HCT116 (cell line): ENCODE measurements around the gene SEMA7A. TPM values are rescaled to one million over a fixed set of nuclear protein-coding genes. Genes with fewer than 3 reads are reported as not detected.

ENCODE experiments used
- ATAC-seq: fragments of 200-7000 bp; cut with Tn5 transposase; 2 replicates; pipeline ENCODE4 v1.9.1; 2020; ENCODE audit warnings: mild to moderate bottlenecking, moderate library complexity
- BruUV-seq: library from RNA; stranded (reverse); fragments of 400-500 nt; replicated peaks from 2 replicates; lab custom pipeline; 2021; lab: Mats Ljungman, UMichigan
- CTCF ChIA-PET: fragments of 300-600 bp; sonication (Branson Sonifier 250); formaldehyde crosslinking; loops from one replicate; lab custom pipeline; 2021; ENCODE audit warnings: antibody characterized with exemption; lab: Charles Lee
- POLR2A ChIA-PET: fragments of 300-600, 350-600 bp; sonication (Branson Sonifier 250); formaldehyde crosslinking; loops from one replicate; lab custom pipeline; 2021; ENCODE audit warnings: antibody characterized with exemption; lab: Charles Lee
- RAD21 ChIA-PET, 2 experiments: fragments of 300-600 bp; sonication (Branson Sonifier 250); formaldehyde crosslinking; loops; one replicate each; lab custom pipeline; 2023; ENCODE audit warnings: low total read pairs in 2 of 2; ENCODE audit not compliant: uncharacterized antibody in 2 of 2, unreplicated experiment in 2 of 2, low non-redundant PET in 1 of 2; lab: Charles Lee
- DNase-seq: peaks from one replicate; pipeline ENCODE4 v3.0.0-alpha.2; 2010; ENCODE audit warnings: low read depth, low spot score
- H2AFZ ChIP-seq: fragments of 200-600 bp; shearing (Covaris generic), sonication (generic); 2 replicates; pipeline ENCODE4 v1.6.1; 2017; ENCODE audit warnings: low read depth, mixed run types, mixed read lengths, antibody characterized with exemption, low read length; ENCODE audit not compliant: poor library complexity, severe bottlenecking
- H3K27ac ChIP-seq: 2 replicates; pipeline ENCODE4 v1.5.1; 2012; ENCODE audit warnings: low read depth, low read length
- H3K27me3 ChIP-seq: fragments of 200-600 bp; sonication (generic); 2 replicates; pipeline ENCODE4 v1.6.1; 2016; ENCODE audit warnings: mixed run types, low read length, mixed read lengths; ENCODE audit not compliant: insufficient read depth
- H3K36me3 ChIP-seq, 2 experiments: fragments of 200-500 bp in 1 of 2; fragments of 200-600 bp in 1 of 2; sonication (Bioruptor generic) in 1 of 2; sonication (generic) in 1 of 2; 2 replicates each; pipeline versions ENCODE4 v1.5.1 to v1.6.1; 2014 to 2016; ENCODE audit warnings: low read length in 2 of 2, inconsistent platforms in 1 of 2, mixed read lengths in 1 of 2, mixed run types in 1 of 2; ENCODE audit not compliant: insufficient read depth in 2 of 2, control insufficient read depth in 1 of 2
- H3K4me1 ChIP-seq, 2 experiments: fragments of 200-600 bp in 1 of 2; sonication (generic) in 1 of 2; 2 replicates each; pipeline versions ENCODE4 v1.5.1 to v1.6.1; 2012 to 2017; ENCODE audit warnings: low read length in 2 of 2, inconsistent platforms in 1 of 2, mild to moderate bottlenecking in 1 of 2, mixed read lengths in 1 of 2, mixed run types in 1 of 2, moderate library complexity in 1 of 2; ENCODE audit not compliant: insufficient read depth in 2 of 2, control insufficient read depth in 1 of 2
- H3K4me2 ChIP-seq: fragments of 200-600 bp; sonication (generic); 2 replicates; pipeline ENCODE4 v1.6.1; 2017; ENCODE audit warnings: mixed run types, low read length, mixed read lengths
- H3K4me3 ChIP-seq, 2 experiments: fragments of 200-600 bp in 1 of 2; sonication (generic) in 1 of 2; replicated peaks in 1 of 2; 2 replicates each; pipeline ENCODE4 v1.5.1; 2011 to 2016; ENCODE audit warnings: low read length in 2 of 2, control low read depth in 1 of 2, low read depth in 1 of 2, mild to moderate bottlenecking in 1 of 2, mixed read lengths in 1 of 2, mixed run types in 1 of 2
- H3K79me2 ChIP-seq: fragments of 200-600 bp; sonication (generic); 2 replicates; pipeline ENCODE4 v1.6.1; 2017; ENCODE audit warnings: mild to moderate bottlenecking, mixed run types, low read length, moderate library complexity, mixed read lengths; ENCODE audit not compliant: insufficient read depth
- H3K9ac ChIP-seq: fragments of 200-600 bp; sonication (generic); 2 replicates; pipeline ENCODE4 v1.6.1; 2016; ENCODE audit warnings: low read length, mixed read lengths
- H3K9me2 ChIP-seq: fragments of 200-600 bp; sonication (generic), shearing (Covaris generic); 2 replicates; pipeline ENCODE4 v1.6.1; 2017; ENCODE audit warnings: mixed run types, mild to moderate bottlenecking, moderate library complexity; ENCODE audit not compliant: insufficient read depth
- H3K9me3 ChIP-seq, 2 experiments: fragments of 200-500 bp in 1 of 2; fragments of 200-600 bp in 1 of 2; sonication (Bioruptor generic) in 1 of 2; sonication (generic) in 1 of 2; 2 replicates each; pipeline ENCODE4 v1.6.1; 2014 to 2017; ENCODE audit warnings: low read length in 2 of 2, mixed read lengths in 2 of 2, inconsistent platforms in 1 of 2, low read depth in 1 of 2, mild to moderate bottlenecking in 1 of 2, mixed run types in 1 of 2, moderate library complexity in 1 of 2; ENCODE audit not compliant: control insufficient read depth in 1 of 2, insufficient read depth in 1 of 2
- H4K20me1 ChIP-seq: fragments of 200-600 bp; sonication (generic), shearing (Covaris generic); 2 replicates; pipeline ENCODE4 v1.6.1; 2017; ENCODE audit warnings: mixed run types, mild to moderate bottlenecking, moderate library complexity; ENCODE audit not compliant: insufficient read depth
- CBX3 ChIP-seq: IDR thresholded peaks from 2 replicates; pipeline ENCODE4 v1.6.1; 2012; ENCODE audit warnings: low read depth
- ELF1 ChIP-seq: IDR thresholded peaks from 2 replicates; pipeline ENCODE4 v1.6.1; 2012; ENCODE audit warnings: low read depth, borderline replicate concordance
- EZH2phosphoT487 ChIP-seq: fragments of 200-600 bp; IDR thresholded peaks from 2 replicates; pipeline ENCODE4 v1.6.1; 2018; ENCODE audit warnings: antibody characterized with exemption, borderline replicate concordance
- FOSL1 ChIP-seq: IDR thresholded peaks from 2 replicates; pipeline ENCODE4 v1.6.1; 2012; ENCODE audit warnings: low read depth
- SIN3A ChIP-seq: IDR thresholded peaks from 2 replicates; pipeline ENCODE4 v1.6.1; 2012; ENCODE audit warnings: low read depth
- SP1 ChIP-seq: IDR thresholded peaks from 2 replicates; pipeline ENCODE4 v1.6.1; 2012; ENCODE audit warnings: low read depth
- SRF ChIP-seq: IDR thresholded peaks from 2 replicates; pipeline ENCODE4 v1.6.1; 2012; ENCODE audit warnings: low read depth
- YY1 ChIP-seq: IDR thresholded peaks from 2 replicates; pipeline ENCODE4 v1.6.1; 2011; ENCODE audit warnings: low read length, low read depth, moderate library complexity, mild to moderate bottlenecking; ENCODE audit not compliant: insufficient replicate concordance; ENCODE audit errors: extremely low read depth
- intact Hi-C: fragments of 100-400 bp; cut with micrococcal nuclease; formaldehyde crosslinking; loops from 2 replicates; pipeline ENCODE4 v1.10.0; 2022
- total RNA-seq: library from RNA; stranded (reverse); gene quantifications from one replicate; pipeline ENCODE4 v1.2.1, GENCODE V29; 2021; ENCODE audit not compliant: unreplicated experiment
- TF ChIP-seq, protein P1 (sequence below), 3 experiments: fragments of 200-600 bp in 1 of 3; sonication (generic) in 1 of 3; IDR thresholded peaks in 2 of 3; conservative IDR thresholded peaks in 1 of 3; 2 replicates each; pipeline ENCODE4 v1.5.1; 2012 to 2017; ENCODE audit warnings: low read depth in 2 of 3, low read length in 2 of 3, antibody characterized with exemption in 1 of 3, borderline replicate concordance in 1 of 3, control low read depth in 1 of 3, mild to moderate bottlenecking in 1 of 3, mixed read lengths in 1 of 3, mixed run types in 1 of 3, moderate library complexity in 1 of 3; ENCODE audit not compliant: insufficient read depth in 1 of 3

The SEMA7A gene
- total RNA-seq, 1 experiment from 2014 or later, result 13.8 TPM

DNA sequence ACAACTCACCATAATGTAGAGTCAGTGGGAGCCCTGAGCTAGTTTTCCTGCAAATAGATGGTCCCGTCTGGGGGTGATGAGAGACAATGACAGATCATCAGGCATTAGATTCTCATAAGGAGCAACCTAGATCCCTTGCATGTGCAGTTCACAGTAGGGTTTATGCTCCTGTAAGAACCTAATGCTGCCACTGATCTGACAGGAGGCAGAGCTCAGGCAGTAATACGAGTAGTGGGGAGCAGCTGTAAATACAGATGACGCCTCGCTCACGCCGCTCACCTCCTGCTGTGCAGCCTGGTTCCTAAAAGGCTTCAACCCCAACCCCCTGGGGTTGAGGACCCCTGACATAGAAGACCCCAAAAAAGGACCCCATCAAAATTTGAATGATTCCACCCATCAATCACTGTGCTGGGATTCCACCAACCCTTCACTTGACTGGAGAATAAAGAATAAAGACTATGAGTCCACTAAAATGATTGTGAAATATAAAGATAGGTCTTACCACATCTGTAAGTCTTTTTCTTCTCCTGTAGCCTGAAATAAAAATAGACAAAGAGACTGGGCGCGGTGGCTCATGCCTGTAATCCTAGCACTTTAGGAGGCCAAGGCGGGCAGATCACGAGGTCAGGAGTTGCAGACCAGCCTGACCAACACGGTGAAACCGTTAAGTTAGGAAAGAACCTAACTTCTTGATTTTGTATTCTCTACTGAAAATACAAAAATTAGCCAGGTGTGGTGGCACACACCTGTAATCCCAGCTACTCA, 37.1 kb upstream of the SEMA7A start:
- no peaks in the 10 kb centered on the region for H3K4me1 ChIP-seq
- H3K4me3 ChIP-seq, result no peak overlapping the region
- H3K9me2 ChIP-seq, result no peaks in the 10 kb centered on the region
- no peak overlapping the region for H3K9ac ChIP-seq
- no peak overlapping the region for H2AFZ ChIP-seq
- ATAC-seq (no peak), DNase-seq (no peak)
- H4K20me1 ChIP-seq, result no peaks in the 10 kb centered on the region; the same call in 1 of the 2 replicates
- no peak overlapping the region for H3K4me2 ChIP-seq
- H3K79me2 ChIP-seq, result no peaks in the 10 kb centered on the region
- H3K27me3 ChIP-seq, result no peaks in the 10 kb centered on the region
- intact Hi-C loops, result no loop called here
- H3K36me3 ChIP-seq, result no peaks in the 10 kb centered on the region
- no peaks in the 10 kb centered on the region for H3K9me3 ChIP-seq
- TF ChIP-seq, protein P1, sequence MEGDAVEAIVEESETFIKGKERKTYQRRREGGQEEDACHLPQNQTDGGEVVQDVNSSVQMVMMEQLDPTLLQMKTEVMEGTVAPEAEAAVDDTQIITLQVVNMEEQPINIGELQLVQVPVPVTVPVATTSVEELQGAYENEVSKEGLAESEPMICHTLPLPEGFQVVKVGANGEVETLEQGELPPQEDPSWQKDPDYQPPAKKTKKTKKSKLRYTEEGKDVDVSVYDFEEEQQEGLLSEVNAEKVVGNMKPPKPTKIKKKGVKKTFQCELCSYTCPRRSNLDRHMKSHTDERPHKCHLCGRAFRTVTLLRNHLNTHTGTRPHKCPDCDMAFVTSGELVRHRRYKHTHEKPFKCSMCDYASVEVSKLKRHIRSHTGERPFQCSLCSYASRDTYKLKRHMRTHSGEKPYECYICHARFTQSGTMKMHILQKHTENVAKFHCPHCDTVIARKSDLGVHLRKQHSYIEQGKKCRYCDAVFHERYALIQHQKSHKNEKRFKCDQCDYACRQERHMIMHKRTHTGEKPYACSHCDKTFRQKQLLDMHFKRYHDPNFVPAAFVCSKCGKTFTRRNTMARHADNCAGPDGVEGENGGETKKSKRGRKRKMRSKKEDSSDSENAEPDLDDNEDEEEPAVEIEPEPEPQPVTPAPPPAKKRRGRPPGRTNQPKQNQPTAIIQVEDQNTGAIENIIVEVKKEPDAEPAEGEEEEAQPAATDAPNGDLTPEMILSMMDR (IDR thresholded peaks at IDR 0.05 in 2 of 3, conservative IDR thresholded peaks at IDR 0.05 in 1 of 3; ENCODE audit: borderline replicate concordance in 1 of 3, insufficient read depth in 1 of 3, low read depth in 2 of 3, low read length in 2 of 3), result no peak
- TF ChIP-seq SP1 (no peak), CBX3 (no peak), YY1 (no peak), SRF (no peak), ELF1 (no peak), EZH2phosphoT487 (no peak), SIN3A (no peak), FOSL1 (no peak)
- RAD21 ChIA-PET, result no interaction called here
- CTCF ChIA-PET, result interaction anchor here (1.2 kb wide), 1 partner anchor 19 kb away, joined by 3 read pairs; no protein-coding TSS in a partner anchor
- no peak overlapping the region for H3K27ac ChIP-seq
- POLR2A ChIA-PET, result no interaction called here
- BruUV-seq, result no TSS peak
